ENCODE data around the gene ATP1A2.

The ATP1A2 gene

GRCh38 chr1:160168016-160168415, 52.5 kb downstream of the ATP1A2 start:
- in situ Hi-C loops (cut with MboI; ENCODE audit: low sequenced_read_pairs) = no loop called here

GRCh38 chr1:160168609-160169369, 53.2 kb downstream of the ATP1A2 start:
- in situ Hi-C loops (cut with MboI; ENCODE audit: low sequenced_read_pairs) = no loop called here

- in situ Hi-C loops (cut with MboI; ENCODE audit: low sequenced_read_pairs) = no loop called here
Observed at GRCh38 chr1:160169553-160170399, 54.2 kb downstream of the ATP1A2 start.

GRCh38 chr1:160171354-160171753, 55.8 kb downstream of the ATP1A2 start:
- in situ Hi-C loops (cut with MboI; ENCODE audit: low sequenced_read_pairs) = no loop called here

GRCh38 chr1:160171980-160172379, 56.4 kb downstream of the ATP1A2 start:
- in situ Hi-C loops (cut with MboI; ENCODE audit: low sequenced_read_pairs) = no loop called here

- in situ Hi-C loops (cut with MboI; ENCODE audit: low sequenced_read_pairs) = no loop called here
Observed at GRCh38 chr1:160177231-160177630, 61.7 kb downstream of the ATP1A2 start.

- in situ Hi-C loops (cut with MboI; ENCODE audit: low sequenced_read_pairs) = no loop called here
Observed at GRCh38 chr1:160177667-160178066, 62.1 kb downstream of the ATP1A2 start.

- in situ Hi-C loops (cut with MboI; ENCODE audit: low sequenced_read_pairs) = no loop called here
Observed at GRCh38 chr1:160178731-160179130, 63.2 kb downstream of the ATP1A2 start.

- in situ Hi-C loops (cut with MboI; ENCODE audit: low sequenced_read_pairs) = no loop called here
Observed at GRCh38 chr1:160179336-160179735, 63.8 kb downstream of the ATP1A2 start.

GRCh38 chr1:160186246-160186645, 70.7 kb downstream of the ATP1A2 start:
- in situ Hi-C loops (cut with MboI; ENCODE audit: low sequenced_read_pairs) = no loop called here

- in situ Hi-C loops (cut with MboI; ENCODE audit: low sequenced_read_pairs) = no loop called here
Observed at GRCh38 chr1:160186729-160187128, 71.2 kb downstream of the ATP1A2 start.

- in situ Hi-C loops (cut with MboI; ENCODE audit: low sequenced_read_pairs) = no loop called here
Observed at GRCh38 chr1:160187407-160187806, 71.8 kb downstream of the ATP1A2 start.

- in situ Hi-C loops (cut with MboI; ENCODE audit: low sequenced_read_pairs) = no loop called here
Observed at GRCh38 chr1:160188341-160188740, 72.8 kb downstream of the ATP1A2 start.

- in situ Hi-C loops (cut with MboI; ENCODE audit: low sequenced_read_pairs) = no loop called here
Observed at GRCh38 chr1:160189649-160190625, 74.4 kb downstream of the ATP1A2 start, which contains the start of gene CASQ1. CASQ1 (plus strand) TSS chr1:160190575; CDS start chr1:160190752, 177 bp downstream.

GRCh38 chr1:160191756-160192155, 76.2 kb downstream of the ATP1A2 start:
- in situ Hi-C loops (cut with MboI; ENCODE audit: low sequenced_read_pairs) = no loop called here

- in situ Hi-C loops (cut with MboI; ENCODE audit: low sequenced_read_pairs) = no loop called here
Observed at GRCh38 chr1:160192234-160192633, 76.7 kb downstream of the ATP1A2 start.

Data from HL-60/S4 (cell line).